CD4-positive, alpha-beta T cell treated with Interleukin-15 for 1 hour (primary cell): ENCODE measurements around the gene GPR75.
"Not testable (repeated sequence)": the region's sequence is repeated elsewhere in the genome, so short reads cannot be mapped to it uniquely, and the experiment has no call there.

Source experiments
- DNase-seq: peaks from one replicate; pipeline ENCODE4 v3.0.0-alpha.2; 2020

GPR75 gene

DNA sequence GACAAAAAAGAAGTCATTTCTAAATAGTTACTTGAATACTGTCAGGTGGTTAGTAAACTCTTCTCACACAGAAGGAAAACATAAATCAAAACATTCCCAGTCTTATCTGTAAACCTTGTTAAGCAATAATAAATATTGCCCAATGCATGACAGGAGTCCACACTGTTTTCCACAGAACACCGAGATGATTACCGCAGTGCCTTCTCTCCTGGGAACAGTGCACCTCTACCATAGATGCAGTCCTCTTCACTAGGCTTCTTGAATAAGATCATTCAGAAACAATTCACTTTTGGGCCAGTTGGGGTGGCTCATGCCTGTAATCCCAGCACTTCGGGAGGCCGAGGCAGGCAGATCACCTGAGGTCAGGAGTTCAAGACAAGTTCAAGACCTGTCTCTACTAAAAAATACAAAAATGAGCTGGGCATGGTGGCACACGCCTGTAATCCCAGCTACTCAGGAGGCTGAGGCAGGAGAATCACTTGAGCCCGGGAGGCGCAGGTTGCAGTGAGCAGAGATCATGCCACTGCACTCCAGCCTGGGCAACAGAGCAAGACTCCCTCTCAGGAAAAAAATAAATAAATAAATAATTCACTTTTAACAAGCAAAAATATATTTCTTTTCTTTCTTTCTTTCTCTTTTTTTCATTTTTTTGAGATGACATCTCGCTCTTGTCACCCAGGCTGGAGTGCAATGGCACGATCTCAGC lies 8.6 kb downstream of the GPR75 start:
- DNase-seq: not testable (repeated sequence)

- no peak for DNase-seq
Observed at GRCh38 chr2:53848062-53848461, 11.7 kb downstream of the GPR75 start.

DNA sequence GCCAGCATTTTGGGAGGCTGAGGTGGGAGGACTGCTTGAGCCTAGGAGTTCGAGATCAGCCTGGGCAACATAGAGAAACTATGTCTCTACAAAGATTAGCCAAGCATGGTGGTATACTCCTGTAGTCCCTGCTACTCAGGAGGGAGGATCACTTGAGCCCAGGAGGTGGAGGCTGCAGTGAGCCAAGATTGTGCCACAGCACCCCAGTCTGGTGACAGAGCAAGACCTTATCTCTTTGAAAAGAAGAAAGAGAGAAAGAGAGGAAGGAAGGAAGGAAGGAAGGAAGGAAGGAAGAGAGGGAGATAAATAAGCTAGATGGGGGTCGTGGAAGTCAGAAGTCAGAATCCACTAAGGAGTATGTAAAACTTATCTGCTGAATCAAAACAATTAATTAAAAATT lies 16.2 kb downstream of the GPR75 start:
- DNase-seq: no peak

DNA sequence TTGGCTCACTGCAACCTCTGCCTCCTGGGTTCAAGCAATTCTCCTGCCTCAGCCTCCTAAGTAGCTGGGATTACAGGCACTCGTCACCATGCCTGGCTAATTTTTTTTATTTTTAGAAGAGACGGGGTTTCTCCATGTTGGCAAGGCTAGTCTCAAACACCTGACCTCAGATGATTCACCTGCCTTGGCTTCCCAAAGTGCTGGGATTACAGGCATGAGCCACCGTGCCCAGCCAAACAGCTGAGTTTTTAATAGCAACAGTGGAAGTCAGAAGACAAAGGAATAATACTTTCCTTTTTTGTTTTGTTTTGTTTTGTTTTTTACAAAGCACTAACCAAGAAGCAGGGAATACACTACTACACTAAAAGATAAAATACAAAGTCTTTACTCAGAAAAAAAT lies 16.9 kb downstream of the GPR75 start:
- no peak for DNase-seq

DNA sequence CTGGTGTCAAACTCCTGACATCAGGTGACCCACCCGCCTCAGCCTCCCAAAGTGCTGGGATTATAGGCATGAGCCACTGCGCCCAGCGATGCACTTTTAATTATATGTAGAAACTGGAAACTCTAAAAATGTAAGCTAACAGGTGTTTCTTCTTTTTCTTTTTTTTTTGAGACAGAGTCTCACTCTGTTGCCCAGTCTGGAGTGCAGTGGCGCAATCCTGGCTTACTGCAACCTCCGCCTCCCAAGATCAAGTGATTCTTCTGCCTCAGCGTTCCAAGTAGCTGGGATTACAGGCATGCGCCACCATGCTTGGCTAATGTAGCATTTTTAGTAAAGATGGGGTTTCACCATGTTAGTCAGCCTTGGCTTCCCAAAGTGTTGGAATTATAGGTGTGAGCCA lies 18.1 kb downstream of the GPR75 start:
- DNase-seq: not testable (repeated sequence)

DNA sequence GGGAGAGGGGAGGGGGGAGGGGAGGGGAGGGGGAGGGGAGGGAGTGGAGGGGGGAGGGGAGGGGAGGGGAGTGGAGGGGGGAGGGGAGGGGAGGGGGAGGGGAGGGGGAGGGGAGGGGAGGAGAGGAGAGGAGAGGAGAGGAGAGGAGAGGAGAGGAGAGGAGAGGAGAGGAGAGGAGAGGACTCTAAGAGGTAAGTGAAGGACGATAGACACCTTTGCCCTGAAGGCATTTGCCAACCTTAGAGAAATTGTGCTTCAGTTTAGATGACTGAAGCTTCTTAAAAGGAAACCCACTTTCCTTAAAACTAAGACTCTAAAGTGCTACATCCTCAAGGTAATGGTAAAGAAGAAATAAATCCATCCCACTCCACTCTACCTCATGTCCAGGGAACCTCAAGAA lies 19.2 kb downstream of the GPR75 start:
- no peak for DNase-seq

GRCh38 chr2:53829980-53830290 lies 29.8 kb downstream of the GPR75 start:
- DNase-seq: not testable (repeated sequence)

GRCh38 chr2:53829273-53829979 lies 30.3 kb downstream of the GPR75 start:
- no peak for DNase-seq

DNA sequence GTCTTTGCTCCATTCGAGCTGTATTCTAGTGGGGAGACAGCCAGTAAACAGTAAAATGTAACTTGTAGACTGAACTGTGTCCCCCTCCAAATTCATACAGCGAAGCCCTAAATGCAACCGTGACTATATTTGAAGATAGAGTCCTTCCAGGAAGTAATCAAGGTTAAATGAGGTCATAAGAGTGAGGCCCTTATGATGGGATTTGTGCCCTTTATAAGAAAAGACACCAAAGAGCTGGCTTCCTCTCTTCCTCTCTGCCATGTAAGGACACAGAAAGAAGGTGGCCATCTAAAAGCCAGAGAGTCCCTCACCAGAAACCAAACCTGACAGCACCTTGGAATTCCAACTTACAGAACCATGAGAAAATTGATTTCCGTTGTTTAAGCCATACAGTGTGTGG lies 31.4 kb downstream of the GPR75 start:
- DNase-seq: no peak

DNA sequence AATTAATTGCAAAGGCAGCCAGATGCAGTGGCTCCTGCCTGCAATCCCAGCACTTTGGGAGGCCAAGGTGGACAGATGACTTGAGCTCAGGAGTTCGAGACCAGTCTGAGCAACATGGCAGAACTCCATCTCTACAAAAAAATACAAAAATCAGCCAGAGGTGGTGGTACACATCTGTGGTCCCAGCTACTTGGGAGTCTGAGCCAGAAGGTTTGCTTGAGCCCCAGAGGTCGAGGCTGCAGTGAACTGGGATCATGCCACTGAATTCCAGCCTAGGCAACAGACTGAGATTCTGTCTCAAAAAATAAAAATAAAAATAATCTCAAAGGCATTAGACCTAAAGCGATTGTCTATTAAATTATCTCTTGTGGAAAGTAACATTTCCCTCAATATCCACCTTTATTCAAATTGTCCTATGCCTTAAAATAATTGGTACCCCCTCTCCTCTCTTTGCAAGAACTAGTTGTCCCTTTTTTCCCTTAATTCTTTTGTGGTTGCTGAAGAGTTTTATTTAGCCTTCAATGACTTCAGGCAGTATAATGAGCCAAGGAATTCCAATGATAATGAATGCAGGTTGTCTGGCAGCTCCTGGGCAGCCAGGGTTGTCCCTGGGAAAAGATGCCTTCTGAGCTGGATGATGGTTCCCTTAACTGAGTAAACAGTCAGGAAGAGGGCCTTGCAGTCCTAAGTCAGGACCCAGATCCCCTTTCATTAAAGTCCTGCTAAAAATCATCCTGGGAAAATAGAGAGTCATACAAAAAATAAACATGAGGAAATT lies 32.2 kb downstream of the GPR75 start:
- DNase-seq: no peak

DNA sequence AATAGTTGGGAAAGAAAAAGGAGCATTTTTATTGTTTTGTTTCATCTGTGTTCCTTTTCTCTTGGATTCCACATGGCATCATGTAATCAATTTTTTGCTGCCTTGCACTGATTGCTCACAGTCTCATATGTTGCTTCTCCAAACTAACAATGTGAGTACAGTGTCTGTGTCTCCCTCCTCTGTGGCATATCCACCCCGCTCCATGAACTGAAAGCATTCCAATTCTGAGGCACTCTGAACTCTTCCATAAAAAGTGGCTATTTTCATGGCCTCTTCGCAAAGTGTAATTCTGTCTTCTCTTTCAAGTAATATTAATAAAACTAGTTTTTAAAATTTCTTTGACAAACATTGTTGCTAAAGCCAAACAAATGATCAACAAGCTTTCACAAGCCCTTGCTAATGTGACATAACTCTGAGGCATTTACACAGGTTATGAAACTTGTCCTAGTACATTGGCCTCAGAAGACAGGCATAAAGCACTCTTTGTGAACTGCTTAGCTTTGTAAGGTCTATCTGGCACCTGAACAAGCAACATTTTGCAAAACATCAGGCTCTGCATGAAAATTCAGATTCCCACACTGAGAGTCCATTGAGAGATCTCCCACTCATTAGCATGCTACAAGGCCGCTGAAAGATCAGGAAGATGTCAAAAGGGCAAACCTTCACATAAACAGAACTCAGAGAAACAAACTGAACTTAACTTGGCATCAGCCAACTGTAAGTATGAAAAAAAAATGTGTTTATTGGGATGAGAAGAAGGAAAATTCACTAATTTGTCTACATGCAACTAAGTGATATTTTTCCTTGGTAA lies 33.0 kb downstream of the GPR75 start:
- no peak for DNase-seq

DNA sequence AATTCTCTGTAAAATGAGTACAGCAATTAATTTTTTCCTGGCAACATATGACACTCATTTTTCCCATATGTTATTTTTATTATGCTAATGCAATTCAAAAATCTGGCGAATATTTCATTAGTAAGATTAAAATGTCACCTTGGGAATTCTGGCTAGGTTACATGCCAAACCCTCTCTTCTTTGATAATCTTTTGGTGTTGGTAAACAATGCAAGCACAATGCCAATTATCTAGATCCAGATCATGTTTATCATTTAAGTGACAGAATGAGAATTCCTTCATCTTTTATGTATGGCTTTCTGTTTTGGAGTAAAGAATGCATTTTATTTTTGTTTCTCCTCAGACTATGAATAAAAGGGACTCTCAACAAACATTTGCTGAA lies 33.7 kb downstream of the GPR75 start:
- DNase-seq: no peak

DNA sequence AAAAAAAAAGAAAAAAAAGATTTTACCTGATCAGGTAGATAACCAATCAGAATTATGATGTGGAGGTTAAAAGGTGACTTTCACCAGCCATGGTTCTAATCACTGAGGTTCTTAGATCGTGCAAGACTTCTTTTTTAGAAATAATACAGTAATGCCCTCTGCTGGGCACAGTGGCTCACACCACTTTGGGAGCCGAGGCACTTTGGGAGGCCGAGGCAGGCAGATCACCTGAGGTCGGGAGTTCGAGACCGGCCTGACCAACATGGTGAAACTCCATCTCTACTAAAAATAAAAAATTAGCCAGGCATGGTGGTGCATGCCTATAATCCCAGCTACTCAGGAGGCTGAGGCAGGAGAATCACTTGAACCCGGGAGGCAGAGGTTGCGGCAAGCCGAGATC lies 36.1 kb downstream of the GPR75 start:
- DNase-seq: not testable (repeated sequence)

DNA sequence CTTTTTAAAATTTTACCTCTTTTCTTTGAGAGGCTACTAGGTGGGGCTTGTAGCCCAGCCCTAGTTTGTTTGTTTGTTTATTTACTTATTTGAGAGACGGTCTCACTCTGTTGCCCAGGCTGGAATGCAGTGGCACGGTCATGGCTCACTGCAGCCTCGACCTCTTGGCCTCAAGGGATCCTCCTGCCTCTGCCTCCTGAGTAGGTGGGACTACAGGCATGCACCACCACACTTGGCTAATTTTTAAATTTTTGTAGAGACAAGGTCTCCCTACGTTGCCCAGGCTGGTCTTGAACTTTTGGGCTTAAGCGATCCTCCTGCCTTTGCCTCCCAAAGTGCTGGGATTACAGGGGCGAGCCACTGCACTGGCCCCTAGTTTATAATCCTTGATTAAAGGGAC lies 38.0 kb downstream of the GPR75 start:
- DNase-seq: no peak

- DNase-seq: no peak
Observed at GRCh38 chr2:53820711-53821110, 39.1 kb downstream of the GPR75 start.

DNA sequence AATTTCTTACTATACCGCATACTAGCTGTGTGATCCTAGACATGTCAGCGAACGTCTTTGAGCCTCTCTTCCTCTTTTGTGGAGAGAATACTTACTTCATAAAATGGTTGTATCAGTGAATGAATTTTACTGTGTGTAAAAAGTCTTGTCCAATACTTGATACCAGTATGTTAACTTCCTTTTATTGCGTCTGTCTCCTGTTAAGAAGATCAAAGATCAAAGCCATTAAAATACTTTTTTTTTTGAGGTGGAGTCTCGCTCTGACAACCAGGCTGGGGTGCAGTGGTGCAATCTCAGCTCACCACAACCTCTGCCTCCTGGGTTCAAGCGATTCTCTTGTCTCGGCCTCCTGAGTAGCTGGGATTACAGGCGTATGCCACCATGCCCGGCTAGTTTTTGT lies 39.7 kb downstream of the GPR75 start:
- no peak for DNase-seq

- no peak for DNase-seq
Observed at GRCh38 chr2:53819634-53820033, 40.1 kb downstream of the GPR75 start.

DNA sequence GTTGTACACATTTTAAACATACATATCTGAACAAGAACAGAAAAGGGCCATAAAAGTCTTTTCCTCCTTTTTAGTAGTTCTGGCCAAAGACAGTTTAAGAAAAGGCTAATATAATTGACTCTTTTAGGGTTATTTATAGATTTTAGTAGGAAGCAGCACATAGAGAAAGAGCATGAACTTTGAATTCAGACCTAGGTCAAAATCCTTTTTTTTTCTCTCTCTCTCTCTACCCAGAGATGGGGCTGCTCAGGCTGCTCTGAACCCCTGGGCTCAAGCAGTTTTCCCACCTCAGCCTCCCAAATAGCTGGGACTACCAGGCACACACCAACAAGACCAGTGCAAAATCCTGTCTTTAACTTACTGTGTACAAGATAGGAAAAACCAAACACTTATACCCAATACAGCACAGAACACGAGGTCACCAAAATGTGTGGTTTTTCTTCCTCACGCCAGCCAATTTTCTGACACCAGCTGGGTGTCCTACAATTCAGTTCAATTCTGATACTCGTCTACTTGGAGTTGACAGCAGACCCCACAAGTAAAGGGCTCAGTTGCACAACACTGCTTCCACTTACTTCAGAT lies 40.8 kb downstream of the GPR75 start:
- DNase-seq: no peak

DNA sequence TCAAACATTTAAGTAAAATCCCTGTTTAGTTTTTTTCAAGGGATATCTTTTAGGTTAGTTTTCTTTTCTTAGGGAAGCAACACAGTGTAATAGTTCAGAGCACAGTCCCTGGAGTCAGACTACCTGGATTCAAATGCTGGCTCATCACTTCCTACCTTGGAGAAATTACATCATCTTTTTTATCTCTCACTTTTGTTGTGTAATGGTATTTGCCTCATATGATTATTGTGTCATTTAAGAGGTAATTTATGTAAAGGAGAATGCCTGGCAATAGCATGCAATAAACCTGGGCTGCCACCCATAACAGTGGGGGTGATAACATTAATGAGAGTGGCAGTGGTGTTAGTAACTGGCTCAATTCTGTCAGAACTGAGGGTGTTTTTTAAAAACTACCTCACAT lies 46.6 kb downstream of the GPR75 start:
- DNase-seq: no peak

- no peak for DNase-seq
Observed at GRCh38 chr2:53811601-53812000, 48.2 kb downstream of the GPR75 start.
